K562 (cell line): ENCODE data around the gene TEKT2. TPM values are rescaled to one million over a fixed set of nuclear protein-coding genes. Genes with fewer than 3 reads are reported as not detected.
A peak's percentile ranks its signal among the peaks of the same experiment; 100 is the strongest.

Experiments
- DNMT1 ChIP-seq: fragments of 450-650 bp; IDR thresholded peaks from 2 replicates; pipeline ENCODE4 v1.6.1; 2016; ENCODE audit warnings: antibody characterized with exemption, mild to moderate bottlenecking
- FOXJ2 ChIP-seq: fragments of 200-800 bp; sonication (Bioruptor generic); IDR thresholded peaks from 2 replicates; pipeline ENCODE4 v1.6.1; 2016; ENCODE audit warnings: missing genetic modification characterization, missing compliant biosample characterization
- HMGXB4 ChIP-seq: sonication (generic); formaldehyde crosslinking; IDR thresholded peaks from 2 replicates; pipeline ENCODE4 v1.8.1; 2023; ENCODE audit warnings: mild to moderate bottlenecking, missing genetic modification reagents
- MAX ChIP-seq: sonication (generic); formaldehyde crosslinking; IDR thresholded peaks from 2 replicates; pipeline ENCODE4 v1.9.0; 2022; ENCODE audit warnings: mild to moderate bottlenecking, missing genetic modification reagents
- MLX ChIP-seq, 2 experiments: fragments of 450-650 bp in 1 of 2; sonication (generic) in 1 of 2; formaldehyde crosslinking; conservative IDR thresholded peaks; 2 replicates each; pipeline versions ENCODE4 v1.4.0 to v1.8.1; 2020 to 2022; ENCODE audit warnings: mild to moderate bottlenecking in 1 of 2, missing genetic modification reagents in 1 of 2
- PHF21A ChIP-seq: fragments of 450-650 bp; IDR thresholded peaks from 2 replicates; pipeline ENCODE4 v1.6.1; 2017; ENCODE audit warnings: low read depth, borderline replicate concordance
- PHF8 ChIP-seq: fragments of 200-600 bp; sonication (generic); IDR thresholded peaks from 2 replicates; pipeline ENCODE4 v1.6.1; 2012; ENCODE audit warnings: mixed run types, mild to moderate bottlenecking, inconsistent platforms, low read length, moderate library complexity, borderline replicate concordance
- POU5F1 ChIP-seq: fragments of 150-350 bp; IDR thresholded peaks from 2 replicates; pipeline ENCODE4 v1.6.1; 2014; ENCODE audit warnings: borderline replicate concordance, low read length, low read depth, mild to moderate bottlenecking; ENCODE audit not compliant: partially characterized antibody
- PRPF4 ChIP-seq: fragments of 200-400 bp; formaldehyde crosslinking; IDR thresholded peaks from one replicate; pipeline ENCODE4 v1.6.1; 2017; ENCODE audit warnings: low read length, low read depth, mild to moderate bottlenecking; ENCODE audit not compliant: insufficient read depth, poor library complexity, severe bottlenecking
- RBFOX2 ChIP-seq: fragments of 200-400 bp; formaldehyde crosslinking; IDR thresholded peaks from 2 replicates; pipeline ENCODE4 v1.6.1; 2017; ENCODE audit warnings: low read depth, mild to moderate bottlenecking, low read length, moderate library complexity
- SMAD3 ChIP-seq: fragments of 450-650 bp; formaldehyde crosslinking; conservative IDR thresholded peaks from 2 replicates; pipeline ENCODE4 v1.4.0; 2020; ENCODE audit warnings: mild to moderate bottlenecking
- SREBF2 ChIP-seq: sonication (generic); formaldehyde crosslinking; IDR thresholded peaks from 2 replicates; pipeline ENCODE4 v1.4.0; 2020; ENCODE audit warnings: mild to moderate bottlenecking, missing genetic modification reagents
- TBL1XR1 ChIP-seq, 2 experiments: IDR thresholded peaks; 2 replicates each; pipeline ENCODE4 v1.6.1; 2012; ENCODE audit warnings: improper control_type of control experiment in 2 of 2, low read length in 2 of 2, mild to moderate bottlenecking in 1 of 2
- TCF7L2 ChIP-seq: fragments of 150-350 bp; IDR thresholded peaks from 2 replicates; pipeline ENCODE4 v1.6.1; 2016; ENCODE audit warnings: low read depth, mild to moderate bottlenecking, low read length, moderate library complexity
- TRIM28 ChIP-seq: fragments of 450-650 bp; IDR thresholded peaks from 2 replicates; pipeline ENCODE4 v1.6.1; 2017
- TSC22D4 ChIP-seq: fragments of 450-650 bp; IDR thresholded peaks from 2 replicates; pipeline ENCODE4 v1.6.1; 2016; ENCODE audit warnings: missing genetic modification characterization, missing biosample characterization, control low read depth
- ZNF23 ChIP-seq: fragments of 250-450 bp; sonication (Bioruptor Pico); IDR thresholded peaks from 2 replicates; pipeline ENCODE4 v1.4.0; 2020; ENCODE audit warnings: mild to moderate bottlenecking
- ZNF274 ChIP-seq: IDR thresholded peaks from 2 replicates; pipeline ENCODE4 v1.6.1; 2011; ENCODE audit warnings: low read depth, mild to moderate bottlenecking, low read length, moderate library complexity, borderline replicate concordance
- ZNF280A ChIP-seq: fragments of 450-650 bp; IDR thresholded peaks from 2 replicates; pipeline ENCODE4 v1.6.1; 2018; ENCODE audit warnings: mild to moderate bottlenecking, low read depth; ENCODE audit not compliant: partially characterized antibody
- ZNF431 ChIP-seq: sonication (generic); formaldehyde crosslinking; IDR thresholded peaks from 2 replicates; pipeline ENCODE4 v1.8.0; 2022; ENCODE audit warnings: mild to moderate bottlenecking, missing genetic modification reagents
- ZNF445 ChIP-seq: fragments of 250-450 bp; sonication (Bioruptor Pico); IDR thresholded peaks from 2 replicates; pipeline ENCODE4 v1.4.0; 2020; ENCODE audit warnings: low read depth, mild to moderate bottlenecking, moderate library complexity
- ZNF57 ChIP-seq: fragments of 450-650 bp; formaldehyde crosslinking; IDR thresholded peaks from 2 replicates; pipeline ENCODE4 v1.4.0; 2020; ENCODE audit warnings: mild to moderate bottlenecking, moderate library complexity
- ZNF778 ChIP-seq: fragments of 450-650 bp; formaldehyde crosslinking; IDR thresholded peaks from 2 replicates; pipeline ENCODE4 v1.4.0; 2020; ENCODE audit warnings: mild to moderate bottlenecking, moderate library complexity
- polyA plus RNA-seq, 8 experiments: library from polyadenylated mRNA; depleted of rRNA in 4 of 8; stranded (reverse) in 5 of 8; unstranded in 3 of 8; fragments of >200 nt; fragmentation: Nextera tagmentation in 2 of 8; fragmentation: Illumina TruSeq in 1 of 8; extraction: Ambion mirVana in 2 of 8; extraction: Trizol in 1 of 8; gene quantifications; 2 replicates each; pipeline versions ENCODE4 v1.2.1 to v1.2.3, GENCODE V29; 2011 to 2014; ENCODE audit warnings: inconsistent platforms in 1 of 8, missing spikeins in 1 of 8
- total RNA-seq, 7 experiments: library from RNA; depleted of rRNA in 6 of 7; stranded (reverse); fragments of >200 nt in 6 of 7; fragmentation: Illumina TruSeq in 2 of 7; extraction: Trizol in 2 of 7; gene quantifications; 2 replicates each; pipeline versions ENCODE4 v1.2.1 to v1.2.3, GENCODE V29; 2011 to 2021; ENCODE audit warnings: low replicate concordance in 1 of 7

The TEKT2 gene
- total and polyA plus RNA-seq, 9 of the 15 experiments (the other 6 are each of a cell fraction or from before 2014, with no cell fraction given): 0.06 to 0.94 (median 0.30) TPM; not detected in 1

- 0 out of 4 replicates have a peak, but pooled peaks of 1 of the 2 experiments have one; percentile 76 for TF ChIP-seq MLX (CRISPR knock-in tag; conservative IDR thresholded peaks at IDR 0.05)
- peak; percentile 16; the same call in 1 of the 2 replicates for TF ChIP-seq PHF8
- TF ChIP-seq MAX (CRISPR knock-in tag): peak; percentile 34; the same call in 1 of the 2 replicates
- TF ChIP-seq ZNF57 (CRISPR knock-in tag): no peak
- no peak for TF ChIP-seq SREBF2 (CRISPR knock-in tag)
- no peak for TF ChIP-seq ZNF778 (CRISPR knock-in tag)
- no peak for TF ChIP-seq TBL1XR1 (IDR thresholded peaks at IDR 0.05; ENCODE audit: low read length in 2 of 2)
- TF ChIP-seq ZNF23 (CRISPR knock-in tag): no peak
- no peak for TF ChIP-seq ZNF445 (CRISPR knock-in tag)
- no peak for TF ChIP-seq HMGXB4 (CRISPR knock-in tag)
- no peak for TF ChIP-seq PRPF4
- 0 out of 2 replicates have a peak, but pooled peaks have one; percentile 55 for TF ChIP-seq TRIM28
- no peak for TF ChIP-seq ZNF274
- TF ChIP-seq TCF7L2: no peak
- no peak; the same call in none of the 2 replicates for TF ChIP-seq PHF21A
- peak; percentile 88; the same call in 1 of the 2 replicates for TF ChIP-seq DNMT1
- TF ChIP-seq FOXJ2 (tag): no peak
- TF ChIP-seq ZNF280A: no peak
- no peak for TF ChIP-seq TSC22D4 (tag)
- no peak for TF ChIP-seq SMAD3 (CRISPR knock-in tag)
- no peak for TF ChIP-seq POU5F1
- TF ChIP-seq ZNF431: no peak
- TF ChIP-seq RBFOX2: no peak
These were observed 15.9 kb downstream of the TEKT2 start (continued) for GRCh38 chr1:36099681-36100341.
